Measurements from ENCODE around the gene DEPDC7. TPM values are rescaled to one million over a fixed set of nuclear protein-coding genes. Genes with fewer than 3 reads are reported as not detected.

Gene DEPDC7
- total RNA-seq (2016; rRNA removed; fragmentation: Illumina TruSeq; extraction: Trizol) (33.3 and 37.9 TPM in 2 replicates), polyA plus RNA-seq (2011; rRNA removed) (14.7 and 17.3 TPM in 2 replicates), polyA minus RNA-seq (2011; rRNA and poly(A)+ RNA removed; ENCODE audit: low replicate concordance) (4.2 and 10.8 TPM in 2 replicates), Bru-seq, nascent RNA (percentile 78 among the genes with signal in this experiment), BruChase-seq, experiment 1, labeled RNA remaining after a 6-hour chase (percentile 80 among the genes with signal in this experiment), BruChase-seq, experiment 2, labeled RNA remaining after a 2-hour chase (percentile 85 among the genes with signal in this experiment)
- 6.7 and 7.4 TPM in 2 replicates for total RNA-seq (2016; cell fraction: cytosol; rRNA removed; fragmentation: Illumina TruSeq; extraction: Trizol; ENCODE audit: low read depth)
- total RNA-seq (2016; cell fraction: insoluble cytoplasmic fraction; rRNA removed; fragmentation: Illumina TruSeq; extraction: Trizol) = 33.6 and 35.3 TPM in 2 replicates
- 10.5 and 12.8 TPM in 2 replicates for total RNA-seq (2016; cell fraction: membrane; rRNA removed; fragmentation: Illumina TruSeq; extraction: Trizol)
- total RNA-seq (2016; cell fraction: nucleus; rRNA removed; fragmentation: Illumina TruSeq; extraction: Trizol) = 39.8 and 45.9 TPM in 2 replicates
- 4.5 and 6.0 TPM in 2 replicates for polyA plus RNA-seq (2011; cell fraction: cytosol; rRNA removed)
- 18.6 and 23.7 TPM in 2 replicates for polyA plus RNA-seq (2011; cell fraction: nucleus; rRNA removed)
- polyA plus RNA-seq (2012) = 13.0 and 13.5 TPM in 2 replicates
- 3.7 and 4.9 TPM in 2 replicates for polyA plus RNA-seq (2016; cell fraction: cytosol; fragmentation: Illumina TruSeq; extraction: Trizol; ENCODE audit: low read depth)
- 37.0 and 38.7 TPM in 2 replicates for polyA plus RNA-seq (2016; cell fraction: insoluble cytoplasmic fraction; fragmentation: Illumina TruSeq; extraction: Trizol; ENCODE audit: low read depth)
- polyA plus RNA-seq (2016; cell fraction: membrane; fragmentation: Illumina TruSeq; extraction: Trizol; ENCODE audit: low read depth) = 4.7 and 6.8 TPM in 2 replicates
- polyA plus RNA-seq (2016; cell fraction: nucleus; fragmentation: Illumina TruSeq; extraction: Trizol; ENCODE audit: insufficient read depth, low read depth) = 77.3 and 77.9 TPM in 2 replicates
- 4.7 and 5.1 TPM in 2 replicates for polyA minus RNA-seq (2011; cell fraction: cytosol; rRNA and poly(A)+ RNA removed)
- polyA minus RNA-seq (2011; cell fraction: nucleus; rRNA and poly(A)+ RNA removed) = 26.5 and 37.2 TPM in 2 replicates
- long read RNA-seq, experiment 1, transcript DEPDC7-201 (9 exons, 1,755 nt) = major isoform, 21 of 25 reads
- long read RNA-seq, experiment 1, partial matches to known transcripts = 1 of 25 reads
- long read RNA-seq, experiment 1, other reads (novel, unspliced or antisense) = 1 of 25 reads
- long read RNA-seq, experiment 2, transcript DEPDC7-201 (9 exons, 1,755 nt) = major isoform, 15 of 22 reads
- long read RNA-seq, experiment 2, partial matches to known transcripts = 7 of 22 reads
- long read RNA-seq, experiment 2, other reads (novel, unspliced or antisense) = 0 of 22 reads

GRCh38 chr11:33015621-33016551 is at the start of gene DEPDC7:
Gene DEPDC7, plus strand, starts transcription at chr11:33015878. Its CDS starts 78 bp downstream, at chr11:33015956.
- in situ Hi-C loops (cut with HindIII; ENCODE audit: extremely low pct_ligation_motif_present, low pct_unique_long_range_greater_than_20kb) (no loop called here), intact Hi-C loops (cut with micrococcal nuclease; ENCODE audit: unreplicated experiment) (loop anchor here (1.0 kb wide), 1 partner anchor 123 kb away; no protein-coding TSS in a partner anchor)
- FAIRE-seq = no peak
- TF ChIP-seq PITX1 (CRISPR knock-in tag; IDR thresholded peaks at IDR 0.05) = 0 out of 2 replicates have a peak, but pooled peaks have one; percentile 57
- TF ChIP-seq ZNF446 (CRISPR knock-in tag; IDR thresholded peaks at IDR 0.05) = peak; percentile 14; the same call in 1 of the 2 replicates
- peak; percentile 52; the same call in 1 of the 2 replicates for TF ChIP-seq ZNF782 (CRISPR knock-in tag; IDR thresholded peaks at IDR 0.05; ENCODE audit: borderline replicate concordance)
- no peak for TF ChIP-seq NONO (IDR thresholded peaks at IDR 0.05)
- peak; percentile 81 for TF ChIP-seq NONO (CRISPR knock-in tag; conservative IDR thresholded peaks at IDR 0.05)
- peak; percentile 56 for TF ChIP-seq RNF2 (conservative IDR thresholded peaks at IDR 0.05; ENCODE audit: low read depth)
- no peak for TF ChIP-seq SATB2 (CRISPR knock-in tag; IDR thresholded peaks at IDR 0.05)
- TF ChIP-seq CBFB (CRISPR knock-in tag; IDR thresholded peaks at IDR 0.05) = 0 out of 2 replicates have a peak, but pooled peaks have one; percentile 36
- no peak for TF ChIP-seq ZNF253 (CRISPR knock-in tag; IDR thresholded peaks at IDR 0.05; ENCODE audit: borderline replicate concordance)
- peak; percentile 45 for TF ChIP-seq AGO2 (optimal IDR thresholded peaks at IDR 0.05; ENCODE audit: low read depth, low read length)
- TF ChIP-seq AHR (CRISPR knock-in tag; IDR thresholded peaks at IDR 0.05) = peak; percentile 42; the same call in 1 of the 2 replicates
- TF ChIP-seq KDM3A (CRISPR knock-in tag; IDR thresholded peaks at IDR 0.05; ENCODE audit: low read depth) = peak; percentile 28; the same call in 1 of the 2 replicates
- TF ChIP-seq ELF1 (CRISPR knock-in tag; IDR thresholded peaks at IDR 0.05) = peak; percentile 70
- TF ChIP-seq EP300 (IDR thresholded peaks at IDR 0.05; ENCODE audit: low read depth in 2 of 2, low read length in 2 of 2) = no peak; a peak in 1 of 4 replicates
- TF ChIP-seq EP300 (CRISPR knock-in tag; IDR thresholded peaks at IDR 0.05; ENCODE audit: borderline replicate concordance) = peak; percentile 18; the same call in 1 of the 2 replicates
- TF ChIP-seq ZNF3 (CRISPR knock-in tag; IDR thresholded peaks at IDR 0.05) = no peak
- peak; percentile 77 for TF ChIP-seq BHLHE40 (IDR thresholded peaks at IDR 0.05; ENCODE audit: low read length)
- no peak for TF ChIP-seq MLX (CRISPR knock-in tag; IDR thresholded peaks at IDR 0.05)
- no peak for TF ChIP-seq ZNF746 (CRISPR knock-in tag; IDR thresholded peaks at IDR 0.05)

More at GRCh38 chr11:33015621-33016551, at the start of gene DEPDC7:
- Histone ChIP-seq H3K9me3 (ENCODE audit: low read length) (no peaks in the 10 kb centered on the region), H4K20me1 (ENCODE audit: insufficient read depth, low read length) (no peaks in the 10 kb centered on the region), H3K36me3 (replicated peaks in 1 of 2; ENCODE audit: control insufficient read depth in 1 of 2, insufficient read depth in 2 of 2, low read length in 2 of 2) (no peaks in the 10 kb centered on the region), H3K9ac (ENCODE audit: insufficient read depth, low read depth, low read length) (peak within 1 kb of the TSS; percentile 75), H3K79me2 (ENCODE audit: insufficient read depth, low read length) (peaks cover 47% of the 10 kb centered on the region), H3K4me3 (replicated peaks in 1 of 3; ENCODE audit: insufficient read depth in 1 of 3, low read depth in 2 of 3, low read length in 3 of 3) (peak within 1 kb of the TSS; percentile 73 to 79 (median 75)), H2AFZ (ENCODE audit: low read length) (no peak within 1 kb of the TSS), H3K4me2 (ENCODE audit: low read depth, low read length) (peak within 1 kb of the TSS; percentile 80), H3K4me1 (ENCODE audit: insufficient read depth, low read length) (peaks cover 73% of the 10 kb centered on the region), H3K27ac (ENCODE audit: extremely low read length, insufficient read depth, low read length) (peak within 1 kb of the TSS; percentile 86), H3K27me3 (ENCODE audit: control insufficient read depth in 1 of 2, insufficient read depth in 2 of 2, low read length in 2 of 2) (no peaks in the 10 kb centered on the region)
- 3% methylated on average over 16 of the region's 89 CpGs for whole genome bisulfite sequencing (ENCODE audit: low lambda C conversion rate)
- peak; percentile 89 for DNase-seq (ENCODE audit: low spot score)
- ChIA-PET POLR2A (interaction anchor here (0.7 to 3.0 kb wide), 14 partner anchors 9 to 145 kb away, joined by 3 to 65 read pairs (median 6); partner anchors contain the start of genes CSTF3 and TCP11L1), CTCF (ENCODE audit: low intra/inter-chr PET ratio, low total read pairs) (no interaction called here)
- ATAC-seq = peak; percentile 91
- no TSS peak for BruUV-seq (replicated peaks)
